Uterus (tissue), 4 donors: ENCODE data around the gene ATP6AP2. TPM values are rescaled to one million over a fixed set of nuclear protein-coding genes. Genes with fewer than 3 reads are reported as not detected.
"Not testable (repeated sequence)": the region's sequence is repeated elsewhere in the genome, so short reads cannot be mapped to it uniquely, and the experiment has no call there.

Experiments
- DNase-seq, 2 donors: peaks; one replicate each; pipeline ENCODE4 v3.0.0-alpha.2; 2019 to 2020
- H3K27ac ChIP-seq, 2 donors: fragments of 200-600 bp; sonication (generic); 1 replicate in 1 of 2; 2 replicates in 1 of 2; pipeline ENCODE4 v1.5.1; 2016 to 2018
- H3K27me3 ChIP-seq, 2 donors: fragments of 200-600 bp; sonication (generic); one replicate each; pipeline ENCODE4 v1.5.1; 2018 to 2019; ENCODE audit warnings: control low read depth in 1 of 2
- H3K36me3 ChIP-seq, 2 donors: fragments of 200-600 bp; sonication (generic); one replicate each; pipeline ENCODE4 v1.5.1; 2019; ENCODE audit warnings: control low read depth in 1 of 2
- H3K4me1 ChIP-seq, 2 donors: fragments of 200-600 bp; sonication (generic); one replicate each; pipeline ENCODE4 v1.5.1; 2018 to 2019; ENCODE audit warnings: control low read depth in 1 of 2
- H3K4me3 ChIP-seq, 2 donors: fragments of 200-600 bp; sonication (generic); 1 replicate in 1 of 2; 2 replicates in 1 of 2; pipeline ENCODE4 v1.5.1; 2018 to 2019; ENCODE audit warnings: mild to moderate bottlenecking in 1 of 2
- H3K9me3 ChIP-seq, 2 donors: fragments of 200-600 bp; sonication (generic); one replicate each; pipeline ENCODE4 v1.5.1; 2019; ENCODE audit warnings: control low read depth in 1 of 2
- POLR2A ChIP-seq, 2 donors: fragments of 450-650 bp; IDR thresholded peaks; one replicate each; pipeline ENCODE4 v1.6.1; 2016; ENCODE audit warnings: antibody characterized with exemption in 2 of 2, mild to moderate bottlenecking in 1 of 2, moderate library complexity in 1 of 2
- intact Hi-C: fragments of 100-400 bp; cut with DNase I; formaldehyde crosslinking; loops from one replicate; pipeline ENCODE4 v1.15.1; 2023; ENCODE audit warnings: low total_unique reads
- total RNA-seq, 4 donors: library from RNA; depleted of rRNA in 3 of 4; stranded (reverse); fragments of >200 nt in 3 of 4; gene quantifications; one replicate each; pipeline versions ENCODE4 v1.1.0 to v1.2.4, GENCODE V29; 2014 to 2023
- TF ChIP-seq, protein P1 (sequence below), 4 experiments: fragments of 200-600 bp in 2 of 4; fragments of 450-650 bp in 2 of 4; sonication (generic) in 2 of 4; IDR thresholded peaks; one replicate each; pipeline ENCODE4 v1.5.1; 2016 to 2019; ENCODE audit warnings: antibody characterized with exemption in 4 of 4, mild to moderate bottlenecking in 2 of 4, moderate library complexity in 1 of 4
- donor health status: DM: yes; HTN: yes; CAD: no.

The ATP6AP2 gene
- total RNA-seq, 4 donors from 2014 or later: 66.8 to 130 (median 94.5) TPM

DNA sequence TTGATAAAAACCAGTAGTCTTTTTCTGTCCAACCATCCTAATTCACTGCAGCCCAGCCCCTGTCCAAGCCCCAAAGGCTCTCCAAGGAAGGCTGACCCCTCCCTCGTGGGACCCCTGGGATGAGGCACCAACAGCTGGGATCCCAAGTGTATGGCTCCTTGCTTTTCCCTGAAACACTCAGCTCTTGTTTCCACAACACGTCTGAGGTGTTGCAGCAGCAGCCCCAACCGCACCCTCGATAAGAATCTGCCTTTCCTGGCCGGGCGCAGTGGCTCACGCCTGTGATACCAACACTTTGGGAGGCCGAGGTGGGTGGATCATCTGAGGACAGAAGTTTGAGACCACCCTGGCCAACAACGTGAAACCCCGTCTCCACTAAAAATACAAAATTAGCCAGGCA, 17.0 kb upstream of the ATP6AP2 start:
- Histone ChIP-seq H3K27ac (no peak overlapping the region), H3K9me3 (no peaks in the 10 kb centered on the region), H3K4me1 (no peaks in the 10 kb centered on the region), H3K4me3 (no peak overlapping the region), H3K27me3 (peaks cover 0 to 10% of the 10 kb centered on the region in 2 donors), H3K36me3 (no peaks in the 10 kb centered on the region)
- TF ChIP-seq POLR2A (IDR thresholded peaks at IDR 0.05): no peak
- TF ChIP-seq, protein P1, sequence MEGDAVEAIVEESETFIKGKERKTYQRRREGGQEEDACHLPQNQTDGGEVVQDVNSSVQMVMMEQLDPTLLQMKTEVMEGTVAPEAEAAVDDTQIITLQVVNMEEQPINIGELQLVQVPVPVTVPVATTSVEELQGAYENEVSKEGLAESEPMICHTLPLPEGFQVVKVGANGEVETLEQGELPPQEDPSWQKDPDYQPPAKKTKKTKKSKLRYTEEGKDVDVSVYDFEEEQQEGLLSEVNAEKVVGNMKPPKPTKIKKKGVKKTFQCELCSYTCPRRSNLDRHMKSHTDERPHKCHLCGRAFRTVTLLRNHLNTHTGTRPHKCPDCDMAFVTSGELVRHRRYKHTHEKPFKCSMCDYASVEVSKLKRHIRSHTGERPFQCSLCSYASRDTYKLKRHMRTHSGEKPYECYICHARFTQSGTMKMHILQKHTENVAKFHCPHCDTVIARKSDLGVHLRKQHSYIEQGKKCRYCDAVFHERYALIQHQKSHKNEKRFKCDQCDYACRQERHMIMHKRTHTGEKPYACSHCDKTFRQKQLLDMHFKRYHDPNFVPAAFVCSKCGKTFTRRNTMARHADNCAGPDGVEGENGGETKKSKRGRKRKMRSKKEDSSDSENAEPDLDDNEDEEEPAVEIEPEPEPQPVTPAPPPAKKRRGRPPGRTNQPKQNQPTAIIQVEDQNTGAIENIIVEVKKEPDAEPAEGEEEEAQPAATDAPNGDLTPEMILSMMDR (IDR thresholded peaks at IDR 0.05): no peak
- intact Hi-C loops: no loop called here
- DNase-seq: no peak

DNA sequence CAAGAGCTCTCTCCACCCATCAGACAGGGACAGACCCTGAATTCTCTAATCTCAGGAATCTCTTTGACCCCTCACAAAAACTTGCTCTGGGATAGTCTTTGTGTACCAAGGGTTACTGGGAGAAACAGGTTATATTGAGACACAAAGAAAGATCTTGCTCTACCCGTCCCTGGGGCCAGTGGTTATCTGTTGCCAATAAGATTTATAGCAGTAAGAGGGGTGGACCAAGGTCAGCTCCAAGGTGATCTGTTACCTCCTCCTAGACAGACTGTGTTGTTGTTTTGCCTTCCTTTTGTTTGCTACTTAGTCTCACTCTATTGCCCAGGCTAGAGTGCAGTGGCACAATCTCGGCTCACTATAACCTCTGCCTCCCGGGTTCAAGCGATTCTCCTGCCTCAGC, 16.3 kb upstream of the ATP6AP2 start:
- no peak for TF ChIP-seq POLR2A (IDR thresholded peaks at IDR 0.05)
- TF ChIP-seq, protein P1 (IDR thresholded peaks at IDR 0.05): no peak
- Histone ChIP-seq H3K36me3 (no peaks in the 10 kb centered on the region), H3K27ac (no peak overlapping the region), H3K4me3 (no peak overlapping the region), H3K27me3 (peaks cover 0 to 10% of the 10 kb centered on the region in 2 donors), H3K4me1 (no peaks in the 10 kb centered on the region), H3K9me3 (no peaks in the 10 kb centered on the region)
- intact Hi-C loops: no loop called here
- DNase-seq: no peak

DNA sequence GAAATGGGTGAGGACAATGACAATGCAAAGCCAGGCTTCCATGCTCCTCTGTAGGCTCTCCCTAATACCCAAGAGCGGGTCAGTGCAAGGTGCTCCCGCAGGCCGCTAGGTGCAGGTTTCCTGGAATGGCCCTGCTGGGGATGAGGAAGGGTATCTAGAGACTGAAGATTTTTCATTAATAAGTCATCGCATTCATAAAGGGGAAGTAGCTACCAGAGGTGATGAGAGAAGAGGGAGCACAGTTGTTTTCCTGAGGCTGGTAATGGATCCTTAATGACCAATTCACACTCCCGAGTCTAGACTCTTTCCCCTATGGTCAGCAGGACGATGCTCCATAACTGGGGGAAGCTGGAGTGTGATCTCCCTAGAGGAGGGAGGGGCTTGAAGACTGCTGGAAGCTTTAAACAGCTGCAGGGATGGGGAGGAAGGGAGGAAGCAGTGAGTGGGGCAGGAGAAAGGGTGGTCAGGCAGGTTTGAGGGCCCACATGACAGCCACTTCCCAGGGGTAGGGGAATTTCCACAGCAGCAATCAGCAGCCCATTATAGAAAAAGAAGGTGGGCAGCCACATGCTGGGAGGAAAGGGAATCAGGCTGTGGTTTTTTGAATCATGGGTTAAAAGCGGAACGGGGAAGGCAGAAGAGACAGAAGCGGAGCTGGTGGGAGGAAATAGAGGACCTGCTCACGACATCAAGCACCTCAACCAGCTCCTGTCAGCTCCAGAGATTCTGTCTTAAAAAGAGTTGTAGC, 10.2 kb upstream of the ATP6AP2 start:
- Histone ChIP-seq H3K27me3 (peaks cover 0 to 9% of the 10 kb centered on the region in 2 donors), H3K4me1 (no peaks in the 10 kb centered on the region), H3K9me3 (no peaks in the 10 kb centered on the region), H3K36me3 (no peaks in the 10 kb centered on the region), H3K4me3 (no peak overlapping the region), H3K27ac (peak overlapping the region in 1 of 2 donors; percentile 9)
- intact Hi-C loops: no loop called here
- TF ChIP-seq, protein P1 (IDR thresholded peaks at IDR 0.05): no peak
- TF ChIP-seq POLR2A (IDR thresholded peaks at IDR 0.05): no peak
- no peak for DNase-seq

DNA sequence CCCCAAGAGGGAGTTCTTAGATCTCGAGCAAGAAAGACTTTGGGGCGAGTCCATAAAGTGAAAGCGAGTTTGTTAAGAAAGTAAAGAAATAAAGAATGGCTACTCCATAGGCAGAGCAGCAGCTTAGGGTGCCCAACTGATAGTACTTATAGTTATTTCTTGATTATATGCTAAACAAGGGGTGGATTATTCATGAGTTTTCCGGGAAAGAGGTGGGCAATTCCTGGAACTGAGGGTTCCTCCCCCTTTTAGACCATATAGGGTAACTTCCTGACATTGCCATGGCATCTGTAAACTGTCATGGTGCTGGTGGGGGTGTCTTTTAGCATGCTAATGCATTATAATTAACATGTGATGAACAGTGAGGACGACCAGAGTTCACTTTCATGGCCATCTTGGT, 9.6 kb upstream of the ATP6AP2 start:
- DNase-seq, intact Hi-C loops, H3K27me3 ChIP-seq: not testable (repeated sequence)

DNA sequence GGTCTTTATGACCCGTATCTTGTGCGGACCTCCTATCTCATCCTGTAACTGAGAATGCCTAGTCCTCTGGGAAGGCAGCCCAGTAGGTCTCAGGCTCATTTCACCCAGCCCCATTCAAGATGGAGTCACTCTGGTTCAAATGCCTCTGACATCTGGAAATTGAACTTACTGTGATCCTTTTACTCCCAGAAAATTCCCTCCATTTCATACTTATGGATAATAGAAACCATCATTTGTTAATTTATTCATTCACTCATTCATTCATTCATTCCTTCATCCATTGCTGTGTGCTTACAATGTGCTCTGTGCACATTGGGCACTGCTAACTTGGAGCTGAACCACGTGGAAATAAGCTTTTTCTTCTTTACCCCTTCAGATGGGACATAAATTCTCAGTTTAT, 9.2 kb upstream of the ATP6AP2 start:
- TF ChIP-seq POLR2A (IDR thresholded peaks at IDR 0.05): no peak
- TF ChIP-seq, protein P1 (IDR thresholded peaks at IDR 0.05): no peak
- H3K36me3 ChIP-seq: no peaks in the 10 kb centered on the region
- no peak overlapping the region for H3K4me3 ChIP-seq
- peaks cover 0 to 6% of the 10 kb centered on the region in 2 donors for H3K27me3 ChIP-seq
- intact Hi-C loops: no loop called here
- H3K4me1 ChIP-seq: no peaks in the 10 kb centered on the region
- H3K9me3 ChIP-seq: no peaks in the 10 kb centered on the region
- no peak overlapping the region for H3K27ac ChIP-seq
- DNase-seq: no peak

More for the DNA sequence above, 9.6 kb upstream of the ATP6AP2 start:
- H3K4me1 ChIP-seq, H3K36me3 ChIP-seq, H3K9me3 ChIP-seq, H3K4me3 ChIP-seq: not testable (repeated sequence)
- H3K27ac ChIP-seq: peak overlapping the region in 1 of 2 donors; percentile 9
